GM23338 (cell line): Measurements from ENCODE around the gene CTU2. TPM values are rescaled to one million over a fixed set of nuclear protein-coding genes. Genes with fewer than 3 reads are reported as not detected.

Source experiments
- ATAC-seq: fragments of 200-7000 bp; cut with Tn5 transposase; 3 replicates; pipeline ENCODE4 v1.9.1; 2020
- DNase-seq: peaks from one replicate; pipeline ENCODE4 v3.0.0-alpha.2; 2015; ENCODE audit warnings: low spot score
- H2AFZ ChIP-seq: fragments of 200-600 bp; sonication (generic); 2 replicates; pipeline ENCODE4 v1.8.0; 2016; ENCODE audit warnings: antibody characterized with exemption, mild to moderate bottlenecking, moderate library complexity
- H3F3A ChIP-seq: fragments of 200-600 bp; sonication (generic); replicated peaks from 2 replicates; pipeline ENCODE4 v1.8.0; 2017; ENCODE audit warnings: antibody characterized with exemption, mixed run types, low read depth
- H3K27ac ChIP-seq: fragments of 200-600 bp; sonication (generic); 2 replicates; pipeline ENCODE4 v1.6.1; 2016; ENCODE audit warnings: low read depth
- H3K27me3 ChIP-seq: fragments of 200-600 bp; sonication (generic); 2 replicates; pipeline ENCODE4 v1.8.0; 2016; ENCODE audit warnings: mild to moderate bottlenecking, mixed run types, moderate library complexity; ENCODE audit not compliant: insufficient read depth
- H3K36me3 ChIP-seq: fragments of 200-600 bp; sonication (generic); 2 replicates; pipeline ENCODE4 v1.8.0; 2016; ENCODE audit warnings: mild to moderate bottlenecking; ENCODE audit not compliant: insufficient read depth
- H3K4me1 ChIP-seq: fragments of 200-600 bp; sonication (generic); 2 replicates; pipeline ENCODE4 v1.8.0; 2016; ENCODE audit warnings: mild to moderate bottlenecking, moderate library complexity; ENCODE audit not compliant: insufficient read depth
- H3K4me2 ChIP-seq: fragments of 200-600 bp; sonication (generic); 2 replicates; pipeline ENCODE4 v1.7.1; 2017; ENCODE audit warnings: mixed run types
- H3K4me3 ChIP-seq: fragments of 200-600 bp; sonication (generic); 2 replicates; pipeline ENCODE4 v1.6.1; 2016; ENCODE audit warnings: mixed run types
- H3K79me2 ChIP-seq: fragments of 200-600 bp; sonication (generic); replicated peaks from 2 replicates; pipeline ENCODE4 v1.8.0; 2017; ENCODE audit warnings: mild to moderate bottlenecking; ENCODE audit not compliant: insufficient read depth
- H3K9me2 ChIP-seq: fragments of 200-600 bp; sonication (generic); 2 replicates; pipeline ENCODE4 v1.8.0; 2017; ENCODE audit not compliant: insufficient read depth
- H4K20me1 ChIP-seq: fragments of 200-600 bp; sonication (generic); replicated peaks from 2 replicates; pipeline ENCODE4 v1.8.0; 2017; ENCODE audit warnings: mild to moderate bottlenecking; ENCODE audit not compliant: insufficient read depth
- H3K27ac Mint-ChIP-seq: 2 replicates; pipeline ENCODE4 v1.8.0; 2020; ENCODE audit warnings: inconsistent platforms, mild to moderate bottlenecking, moderate library complexity, mixed read lengths
- H3K27me3 Mint-ChIP-seq: 3 replicates; pipeline ENCODE4 v1.8.0; 2022; ENCODE audit warnings: low read depth, mild to moderate bottlenecking, moderate library complexity, mixed read lengths, inconsistent platforms; ENCODE audit not compliant: insufficient read depth, poor library complexity
- H3K36me3 Mint-ChIP-seq: 3 replicates; pipeline ENCODE4 v1.8.0; 2021; ENCODE audit warnings: low read depth, mild to moderate bottlenecking, inconsistent platforms, moderate library complexity, mixed read lengths
- H3K4me1 Mint-ChIP-seq: 3 replicates; pipeline ENCODE4 v1.8.0; 2020; ENCODE audit warnings: mild to moderate bottlenecking, inconsistent platforms, mixed read lengths
- H3K4me3 Mint-ChIP-seq: 3 replicates; pipeline ENCODE4 v1.8.0; 2021; ENCODE audit warnings: moderate library complexity, mild to moderate bottlenecking, inconsistent platforms, mixed read lengths
- H3K9me3 Mint-ChIP-seq: 3 replicates; pipeline ENCODE4 v1.8.0; 2020; ENCODE audit warnings: moderate library complexity, mild to moderate bottlenecking, inconsistent platforms, mixed read lengths
- CREB1 ChIP-seq: fragments of 250-450 bp; sonication (Bioruptor Pico); IDR thresholded peaks from 2 replicates; pipeline ENCODE4 v1.5.0; 2020; ENCODE audit warnings: low read depth, mild to moderate bottlenecking, moderate library complexity
- ETS1 ChIP-seq: IDR thresholded peaks from 2 replicates; pipeline ENCODE4 v1.6.1; 2016; ENCODE audit warnings: antibody characterized with exemption
- EZH2 ChIP-seq: fragments of 200-600 bp; sonication (generic); IDR thresholded peaks from one replicate; pipeline ENCODE4 v1.8.0; 2017; ENCODE audit warnings: antibody characterized with exemption, mild to moderate bottlenecking, low read depth; ENCODE audit not compliant: unreplicated experiment
- EZH2phosphoT487 ChIP-seq: fragments of 200-600 bp; sonication (generic); IDR thresholded peaks from one replicate; pipeline ENCODE4 v1.8.1; 2018; ENCODE audit warnings: antibody characterized with exemption; ENCODE audit not compliant: unreplicated experiment
- JUNB ChIP-seq: IDR thresholded peaks from one replicate; pipeline ENCODE4 v1.6.1; 2016; ENCODE audit warnings: antibody characterized with exemption; ENCODE audit not compliant: unreplicated experiment
- NANOG ChIP-seq: IDR thresholded peaks from 2 replicates; pipeline ENCODE4 v1.6.1; 2016; ENCODE audit warnings: antibody characterized with exemption, borderline replicate concordance
- POLR2AphosphoS5 ChIP-seq: IDR thresholded peaks from 2 replicates; pipeline ENCODE4 v1.6.1; 2016; ENCODE audit warnings: antibody characterized with exemption, low read depth
- REST ChIP-seq: IDR thresholded peaks from one replicate; pipeline ENCODE4 v1.6.1; 2018; ENCODE audit warnings: antibody characterized with exemption; ENCODE audit not compliant: unreplicated experiment
- STAT1 ChIP-seq: IDR thresholded peaks from one replicate; pipeline ENCODE4 v1.6.1; 2016; ENCODE audit warnings: antibody characterized with exemption; ENCODE audit not compliant: unreplicated experiment
- ZNF114 ChIP-seq: fragments of 250-450 bp; sonication (Bioruptor Pico); IDR thresholded peaks from 2 replicates; pipeline ENCODE4 v1.5.0; 2020; ENCODE audit warnings: mild to moderate bottlenecking, moderate library complexity
- ZNF331 ChIP-seq: fragments of 250-450 bp; sonication (Bioruptor Pico); IDR thresholded peaks from 2 replicates; pipeline ENCODE4 v1.5.0; 2020; ENCODE audit warnings: low read depth, mild to moderate bottlenecking, moderate library complexity
- polyA plus RNA-seq: library from polyadenylated mRNA; unstranded; fragments of >200 nt; fragmentation: Nextera tagmentation; extraction: Ambion mirVana; gene quantifications from 2 replicates; pipeline ENCODE4 v1.2.1, GENCODE V29; 2016
- total RNA-seq: library from RNA; depleted of rRNA; stranded (reverse); fragments of >200 nt; shearing (Covaris generic); gene quantifications from 2 replicates; pipeline ENCODE4 v1.2.3, GENCODE V29; 2014

Gene CTU2
- total and polyA plus RNA-seq, 2 experiments from 2014 or later = 22.3 to 25.7 TPM

- no peak overlapping the region for H3K4me3 Mint-ChIP-seq
- TF ChIP-seq STAT1 = no peak
- TF ChIP-seq POLR2AphosphoS5 = no peak
- TF ChIP-seq REST = no peak
- no peak for TF ChIP-seq ZNF114 (CRISPR knock-in tag)
- TF ChIP-seq NANOG = no peak
- no peak for TF ChIP-seq EZH2
- no peak for TF ChIP-seq JUNB
- TF ChIP-seq EZH2phosphoT487 = no peak
- no peak for TF ChIP-seq CREB1 (CRISPR knock-in tag)
- peaks cover 11% of the 10 kb centered on the region for H3K27me3 Mint-ChIP-seq
- no peak overlapping the region for H3K27ac Mint-ChIP-seq
- Histone ChIP-seq H3K36me3 (no peaks in the 10 kb centered on the region), H4K20me1 (no peaks in the 10 kb centered on the region), H3K79me2 (no peaks in the 10 kb centered on the region), H3K4me2 (no peak overlapping the region), H3K27me3 (no peaks in the 10 kb centered on the region), H3K27ac (no peak overlapping the region), H3K4me3 (no peak overlapping the region), H3K9me2 (no peaks in the 10 kb centered on the region), H3F3A (no peaks in the 10 kb centered on the region), H3K4me1 (no peaks in the 10 kb centered on the region), H2AFZ (no peak overlapping the region)
- DNase-seq (no peak), ATAC-seq (no peak)
- peaks cover 7% of the 10 kb centered on the region for H3K4me1 Mint-ChIP-seq
- no peaks in the 10 kb centered on the region for H3K9me3 Mint-ChIP-seq
- peaks cover 25% of the 10 kb centered on the region for H3K36me3 Mint-ChIP-seq
Measured at GRCh38 chr16:88714420-88715302, 8.4 kb downstream of the CTU2 start.

GRCh38 chr16:88715312-88716190 is 9.2 kb downstream of the CTU2 start:
- ATAC-seq (no peak), DNase-seq (no peak)
- H3K4me3 Mint-ChIP-seq = no peak overlapping the region
- no peaks in the 10 kb centered on the region for H3K9me2 ChIP-seq
- H3K36me3 Mint-ChIP-seq = peaks cover 30% of the 10 kb centered on the region
- H3K4me1 ChIP-seq = no peaks in the 10 kb centered on the region
- no peak overlapping the region for H3K27ac Mint-ChIP-seq
- no peaks in the 10 kb centered on the region for H4K20me1 ChIP-seq
- no peaks in the 10 kb centered on the region for H3K36me3 ChIP-seq
- no peak overlapping the region for H3K4me2 ChIP-seq
- peaks cover 12% of the 10 kb centered on the region for H3K27me3 Mint-ChIP-seq
- no peak overlapping the region for H3K27ac ChIP-seq
- H3K79me2 ChIP-seq = no peaks in the 10 kb centered on the region
- H3F3A ChIP-seq = no peaks in the 10 kb centered on the region
- H3K9me3 Mint-ChIP-seq = no peaks in the 10 kb centered on the region
- no peak overlapping the region for H2AFZ ChIP-seq
- no peaks in the 10 kb centered on the region for H3K27me3 ChIP-seq
- peaks cover 7% of the 10 kb centered on the region for H3K4me1 Mint-ChIP-seq
- no peak overlapping the region for H3K4me3 ChIP-seq
- TF ChIP-seq POLR2AphosphoS5 (no peak), EZH2phosphoT487 (no peak), ETS1 (no peak), REST (no peak), JUNB (no peak), ZNF331 (no peak)
